Erythroblast (primary cell): Measurements from ENCODE around the gene C2CD3.

Experiments used
- GATA1 ChIP-seq: IDR thresholded peaks from 2 replicates; pipeline ENCODE4 v1.6.1; 2011; ENCODE audit warnings: low read depth, mild to moderate bottlenecking, control low read depth, low read length, moderate library complexity
- POLR2A ChIP-seq: IDR thresholded peaks from 2 replicates; pipeline ENCODE4 v1.6.1; 2011; ENCODE audit warnings: mild to moderate bottlenecking, low read length

DNA sequence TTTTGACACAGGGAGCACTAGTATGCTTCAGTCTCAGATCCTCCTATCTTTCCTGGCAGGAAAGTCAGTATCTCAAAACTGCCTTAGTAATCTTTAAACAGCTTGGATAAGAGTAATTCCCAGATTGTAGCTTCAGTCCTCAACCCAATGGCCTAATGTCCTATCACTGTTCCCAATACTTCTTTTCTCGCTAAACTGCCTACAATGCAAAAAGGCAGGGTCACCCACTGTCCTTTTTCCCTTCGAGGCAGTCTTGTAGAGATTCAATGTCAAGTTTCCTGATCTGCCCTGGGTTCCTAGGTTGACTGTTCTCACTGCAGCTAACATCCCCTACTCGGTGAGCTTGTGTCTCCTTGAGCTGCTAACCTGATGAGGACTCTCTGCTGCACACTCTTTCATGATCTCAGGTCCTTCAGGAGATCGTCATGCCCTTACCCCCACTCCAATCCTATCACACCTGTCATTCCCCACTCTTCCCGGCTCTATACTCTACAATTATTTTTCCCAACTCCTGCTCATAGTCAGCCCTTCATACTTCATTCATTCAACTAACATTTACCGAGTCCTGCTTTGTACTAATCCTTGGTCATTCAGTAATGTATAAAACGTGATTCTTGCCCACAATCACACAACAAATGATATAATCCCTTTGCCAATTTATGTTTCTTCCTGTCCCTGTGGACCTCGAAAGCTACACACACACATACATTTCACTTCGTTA lies 904 bp downstream of the C2CD3 start:
- TF ChIP-seq POLR2A (no peak), GATA1 (no peak)
